Body of pancreas (tissue), 4 donors: ENCODE measurements around the gene TSPAN18.

Experiments
- POLR2A ChIP-seq, 3 donors: fragments of 450-650 bp; IDR thresholded peaks; one replicate each; pipeline ENCODE4 v1.6.1; 2016; ENCODE audit warnings: antibody characterized with exemption in 3 of 3, mild to moderate bottlenecking in 2 of 3
- TF ChIP-seq, protein P1 (sequence below), 7 experiments: fragments of 450-650 bp in 4 of 7; fragments of 200-600 bp in 3 of 7; sonication (generic) in 3 of 7; IDR thresholded peaks; one replicate each; pipeline ENCODE4 v1.5.1; 2016 to 2019; ENCODE audit warnings: antibody characterized with exemption in 7 of 7

DNA sequence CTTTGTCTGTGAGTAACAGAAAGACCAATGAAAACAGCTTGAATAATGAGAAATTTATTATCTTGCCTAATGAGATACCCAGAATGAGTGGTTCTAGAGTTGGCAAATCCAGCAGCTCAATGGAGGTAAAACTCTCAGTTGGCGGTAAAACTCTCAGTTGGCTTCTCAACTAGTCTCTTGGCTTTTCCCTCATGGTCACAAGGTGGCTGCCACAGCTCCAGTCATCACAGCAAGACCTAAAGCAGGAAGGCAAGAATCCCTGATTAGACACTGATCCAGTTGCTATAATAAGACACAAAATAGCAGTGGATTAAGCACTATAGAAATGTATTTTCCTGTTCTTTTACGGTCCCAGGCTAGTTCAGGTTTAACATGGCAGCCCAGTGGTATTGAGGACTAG, 37.5 kb upstream of the TSPAN18 start:
- TF ChIP-seq, protein P1, sequence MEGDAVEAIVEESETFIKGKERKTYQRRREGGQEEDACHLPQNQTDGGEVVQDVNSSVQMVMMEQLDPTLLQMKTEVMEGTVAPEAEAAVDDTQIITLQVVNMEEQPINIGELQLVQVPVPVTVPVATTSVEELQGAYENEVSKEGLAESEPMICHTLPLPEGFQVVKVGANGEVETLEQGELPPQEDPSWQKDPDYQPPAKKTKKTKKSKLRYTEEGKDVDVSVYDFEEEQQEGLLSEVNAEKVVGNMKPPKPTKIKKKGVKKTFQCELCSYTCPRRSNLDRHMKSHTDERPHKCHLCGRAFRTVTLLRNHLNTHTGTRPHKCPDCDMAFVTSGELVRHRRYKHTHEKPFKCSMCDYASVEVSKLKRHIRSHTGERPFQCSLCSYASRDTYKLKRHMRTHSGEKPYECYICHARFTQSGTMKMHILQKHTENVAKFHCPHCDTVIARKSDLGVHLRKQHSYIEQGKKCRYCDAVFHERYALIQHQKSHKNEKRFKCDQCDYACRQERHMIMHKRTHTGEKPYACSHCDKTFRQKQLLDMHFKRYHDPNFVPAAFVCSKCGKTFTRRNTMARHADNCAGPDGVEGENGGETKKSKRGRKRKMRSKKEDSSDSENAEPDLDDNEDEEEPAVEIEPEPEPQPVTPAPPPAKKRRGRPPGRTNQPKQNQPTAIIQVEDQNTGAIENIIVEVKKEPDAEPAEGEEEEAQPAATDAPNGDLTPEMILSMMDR (IDR thresholded peaks at IDR 0.05): no peak
- TF ChIP-seq POLR2A (IDR thresholded peaks at IDR 0.05): no peak
